Measurements from ENCODE around the gene SDCCAG8. TPM values are rescaled to one million over a fixed set of nuclear protein-coding genes. Genes with fewer than 3 reads are reported as not detected.

Gene SDCCAG8
- total and polyA plus RNA-seq, 2 experiments from 2014 or later, result 28.3 to 39.3 TPM

DNA sequence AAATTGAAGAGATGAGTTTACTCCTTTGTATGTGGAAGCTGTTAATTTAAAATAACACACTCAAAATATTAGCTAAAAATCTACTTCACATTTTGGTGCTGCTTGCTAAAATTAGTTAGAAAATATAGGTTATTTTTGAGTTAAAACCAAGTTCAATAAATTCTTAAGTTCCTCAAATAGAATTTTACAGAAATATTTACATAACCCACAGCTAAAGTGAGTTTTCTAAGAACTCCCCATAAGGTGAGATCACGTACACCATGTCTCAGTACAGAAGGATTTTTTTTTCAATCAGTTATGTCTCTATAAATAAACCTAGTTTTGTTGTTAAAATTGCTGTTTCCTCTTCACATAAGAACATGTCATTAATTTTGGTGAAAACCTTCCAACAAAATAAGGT, 108.0 kb downstream of the SDCCAG8 start:
- H3K9me3 ChIP-seq (ENCODE audit: low read depth), result no peaks in the 10 kb centered on the region
- H4K20me1 ChIP-seq (ENCODE audit: insufficient read depth, poor library complexity, severe bottlenecking), result no peaks in the 10 kb centered on the region
- H3K9me2 ChIP-seq (replicated peaks; ENCODE audit: insufficient read depth), result no peaks in the 10 kb centered on the region
- H3K27ac ChIP-seq, result no peak overlapping the region
- DNase-seq (ENCODE audit: low spot score), result no peak
- TF ChIP-seq, protein P1, sequence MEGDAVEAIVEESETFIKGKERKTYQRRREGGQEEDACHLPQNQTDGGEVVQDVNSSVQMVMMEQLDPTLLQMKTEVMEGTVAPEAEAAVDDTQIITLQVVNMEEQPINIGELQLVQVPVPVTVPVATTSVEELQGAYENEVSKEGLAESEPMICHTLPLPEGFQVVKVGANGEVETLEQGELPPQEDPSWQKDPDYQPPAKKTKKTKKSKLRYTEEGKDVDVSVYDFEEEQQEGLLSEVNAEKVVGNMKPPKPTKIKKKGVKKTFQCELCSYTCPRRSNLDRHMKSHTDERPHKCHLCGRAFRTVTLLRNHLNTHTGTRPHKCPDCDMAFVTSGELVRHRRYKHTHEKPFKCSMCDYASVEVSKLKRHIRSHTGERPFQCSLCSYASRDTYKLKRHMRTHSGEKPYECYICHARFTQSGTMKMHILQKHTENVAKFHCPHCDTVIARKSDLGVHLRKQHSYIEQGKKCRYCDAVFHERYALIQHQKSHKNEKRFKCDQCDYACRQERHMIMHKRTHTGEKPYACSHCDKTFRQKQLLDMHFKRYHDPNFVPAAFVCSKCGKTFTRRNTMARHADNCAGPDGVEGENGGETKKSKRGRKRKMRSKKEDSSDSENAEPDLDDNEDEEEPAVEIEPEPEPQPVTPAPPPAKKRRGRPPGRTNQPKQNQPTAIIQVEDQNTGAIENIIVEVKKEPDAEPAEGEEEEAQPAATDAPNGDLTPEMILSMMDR (IDR thresholded peaks at IDR 0.05; ENCODE audit: poor library complexity), result no peak
- TF ChIP-seq EZH2 (IDR thresholded peaks at IDR 0.05; ENCODE audit: borderline replicate concordance) (no peak), EZH2phosphoT487 (IDR thresholded peaks at IDR 0.05; ENCODE audit: low read depth, severe bottlenecking, unreplicated experiment) (no peak)
- H3K79me2 ChIP-seq, result no peaks in the 10 kb centered on the region
- no peak overlapping the region for H3K4me3 ChIP-seq
- no peak overlapping the region for H2AFZ ChIP-seq
- H3K4me2 ChIP-seq, result no peak overlapping the region
- no peaks in the 10 kb centered on the region for H3K27me3 ChIP-seq
- H3K4me1 ChIP-seq (ENCODE audit: insufficient read depth), result no peaks in the 10 kb centered on the region
- 100% methylated on average over 1 of the region's 1 CpG for WGBS (ENCODE audit: low lambda C conversion rate, missing lambda C conversion rate)
- no peaks in the 10 kb centered on the region for H3K36me3 ChIP-seq (replicated peaks; ENCODE audit: insufficient read depth, low read depth)

DNA sequence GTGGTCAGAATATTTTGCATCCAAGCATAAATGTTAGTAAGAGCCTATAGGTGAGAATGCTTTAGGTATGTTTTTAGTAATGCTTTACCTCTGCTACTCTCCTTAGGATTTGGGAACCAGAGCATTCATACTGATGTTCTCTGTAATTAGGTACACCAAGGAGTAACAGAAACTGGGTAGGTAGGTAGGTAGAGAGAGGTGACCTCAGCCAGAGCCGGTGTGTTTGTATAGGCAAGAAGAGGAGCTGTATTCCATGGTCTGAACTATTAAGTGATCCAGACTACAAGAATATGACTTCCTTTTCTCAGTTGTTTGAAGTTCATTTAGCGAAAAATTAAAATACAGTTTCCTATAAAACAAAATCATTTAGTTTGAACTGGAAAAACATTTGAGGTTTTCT, 108.5 kb downstream of the SDCCAG8 start:
- WGBS (ENCODE audit: low lambda C conversion rate, missing lambda C conversion rate), result 98% methylated on average over 2 of the region's 2 CpGs
- no peak overlapping the region for H3K4me3 ChIP-seq
- no peaks in the 10 kb centered on the region for H3K9me2 ChIP-seq (replicated peaks; ENCODE audit: insufficient read depth)
- H3K27me3 ChIP-seq, result no peaks in the 10 kb centered on the region
- H4K20me1 ChIP-seq (ENCODE audit: insufficient read depth, poor library complexity, severe bottlenecking), result no peaks in the 10 kb centered on the region
- TF ChIP-seq EZH2phosphoT487 (IDR thresholded peaks at IDR 0.05; ENCODE audit: low read depth, severe bottlenecking, unreplicated experiment), result no peak
- TF ChIP-seq, protein P1 (IDR thresholded peaks at IDR 0.05; ENCODE audit: poor library complexity), result no peak
- TF ChIP-seq EZH2 (IDR thresholded peaks at IDR 0.05; ENCODE audit: borderline replicate concordance), result no peak
- no peaks in the 10 kb centered on the region for H3K4me1 ChIP-seq (ENCODE audit: insufficient read depth)
- no peaks in the 10 kb centered on the region for H3K9me3 ChIP-seq (ENCODE audit: low read depth)
- H3K36me3 ChIP-seq (replicated peaks; ENCODE audit: insufficient read depth, low read depth), result no peaks in the 10 kb centered on the region
- no peak overlapping the region for H2AFZ ChIP-seq
- DNase-seq (ENCODE audit: low spot score), result no peak
- H3K27ac ChIP-seq, result no peak overlapping the region
- no peaks in the 10 kb centered on the region for H3K79me2 ChIP-seq
- H3K4me2 ChIP-seq, result no peak overlapping the region

DNA sequence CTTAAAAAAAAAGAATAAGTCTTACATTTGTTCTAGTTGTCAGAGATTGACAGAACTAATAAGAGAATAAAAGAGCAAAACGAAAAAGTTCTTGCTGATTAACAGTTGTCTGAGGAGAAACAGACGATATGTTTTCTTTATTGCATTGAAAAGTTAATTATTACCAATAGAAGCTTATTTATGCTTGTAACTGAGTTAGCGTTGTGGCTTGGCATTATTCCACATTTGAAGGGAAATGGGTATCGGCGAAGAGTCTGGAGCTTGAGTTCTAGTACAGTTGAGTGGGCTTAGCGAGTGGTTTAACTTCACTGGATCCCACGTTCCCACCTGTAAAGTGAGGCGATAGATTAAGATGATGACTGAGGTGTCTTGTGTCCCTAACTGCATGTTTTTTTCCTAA, 109.0 kb downstream of the SDCCAG8 start:
- DNase-seq (ENCODE audit: low spot score), result no peak
- WGBS (ENCODE audit: low lambda C conversion rate, missing lambda C conversion rate), result 83% methylated on average over 8 of the region's 8 CpGs
- Histone ChIP-seq H3K9me2 (replicated peaks; ENCODE audit: insufficient read depth) (no peaks in the 10 kb centered on the region), H2AFZ (no peak overlapping the region), H3K27me3 (no peaks in the 10 kb centered on the region), H3K79me2 (no peaks in the 10 kb centered on the region), H4K20me1 (ENCODE audit: insufficient read depth, poor library complexity, severe bottlenecking) (no peaks in the 10 kb centered on the region), H3K27ac (no peak overlapping the region), H3K9me3 (ENCODE audit: low read depth) (no peaks in the 10 kb centered on the region), H3K4me2 (no peak overlapping the region), H3K36me3 (replicated peaks; ENCODE audit: insufficient read depth, low read depth) (no peaks in the 10 kb centered on the region), H3K4me1 (ENCODE audit: insufficient read depth) (no peaks in the 10 kb centered on the region), H3K4me3 (no peak overlapping the region)
- TF ChIP-seq EZH2 (IDR thresholded peaks at IDR 0.05; ENCODE audit: borderline replicate concordance), result no peak
- TF ChIP-seq, protein P1 (IDR thresholded peaks at IDR 0.05; ENCODE audit: poor library complexity), result no peak
- TF ChIP-seq EZH2phosphoT487 (IDR thresholded peaks at IDR 0.05; ENCODE audit: low read depth, severe bottlenecking, unreplicated experiment), result no peak

DNA sequence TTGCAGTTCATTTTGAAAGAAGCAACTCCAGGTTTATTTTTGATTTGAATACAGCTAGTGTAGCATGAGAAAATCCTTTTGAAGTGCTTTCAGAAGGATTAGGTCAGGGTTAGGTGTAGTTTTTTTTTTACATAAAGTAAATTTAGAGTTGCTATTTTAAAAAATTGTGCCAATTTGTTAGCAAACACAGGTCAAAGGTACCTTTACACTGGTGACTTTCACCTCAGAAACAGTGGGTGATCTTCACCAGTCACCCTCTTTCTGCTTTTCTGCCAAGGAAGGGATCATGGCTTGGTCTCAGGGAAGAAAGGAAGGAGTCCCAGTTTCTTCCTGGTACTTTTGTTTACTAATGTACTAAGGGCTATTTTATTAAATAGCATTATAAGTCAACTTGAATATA, 111.5 kb downstream of the SDCCAG8 start:
- no peaks in the 10 kb centered on the region for H3K36me3 ChIP-seq (replicated peaks; ENCODE audit: insufficient read depth, low read depth)

More for the DNA sequence above, 111.5 kb downstream of the SDCCAG8 start:
- Histone ChIP-seq H3K9me3 (ENCODE audit: low read depth) (no peaks in the 10 kb centered on the region), H3K4me1 (ENCODE audit: insufficient read depth) (no peaks in the 10 kb centered on the region), H4K20me1 (ENCODE audit: insufficient read depth, poor library complexity, severe bottlenecking) (no peaks in the 10 kb centered on the region), H3K27ac (no peak overlapping the region), H3K4me2 (no peak overlapping the region), H3K9me2 (replicated peaks; ENCODE audit: insufficient read depth) (no peaks in the 10 kb centered on the region), H3K79me2 (no peaks in the 10 kb centered on the region), H2AFZ (no peak overlapping the region), H3K27me3 (no peaks in the 10 kb centered on the region), H3K4me3 (no peak overlapping the region)
- no peak for DNase-seq (ENCODE audit: low spot score)
- TF ChIP-seq, protein P1 (IDR thresholded peaks at IDR 0.05; ENCODE audit: poor library complexity), result no peak
- no peak for TF ChIP-seq EZH2phosphoT487 (IDR thresholded peaks at IDR 0.05; ENCODE audit: low read depth, severe bottlenecking, unreplicated experiment)
- no peak for TF ChIP-seq EZH2 (IDR thresholded peaks at IDR 0.05; ENCODE audit: borderline replicate concordance)
